H9 (cell line): ENCODE data around the gene RBM15. TPM values are rescaled to one million over a fixed set of nuclear protein-coding genes. Genes with fewer than 3 reads are reported as not detected.

Experiments
- DNase-seq: peaks from one replicate; pipeline ENCODE4 v3.0.0-alpha.2; 2017
- H2AFZ ChIP-seq: one replicate; pipeline ENCODE4 v1.6.1; 2013; ENCODE audit warnings: mild to moderate bottlenecking, low read length, control low read depth, moderate library complexity
- H2AK5ac ChIP-seq: 2 replicates; pipeline ENCODE4 v1.6.1; 2013; ENCODE audit warnings: low read length, control low read depth, mixed read lengths; ENCODE audit not compliant: insufficient read length
- H2BK120ac ChIP-seq: one replicate; pipeline ENCODE4 v1.6.1; 2013; ENCODE audit warnings: low read depth, mild to moderate bottlenecking, low read length, control low read depth, inconsistent platforms; ENCODE audit not compliant: poor library complexity, severe bottlenecking
- H2BK12ac ChIP-seq: 2 replicates; pipeline ENCODE4 v1.6.1; 2013; ENCODE audit warnings: low read length, control low read depth, mixed read lengths, low read depth; ENCODE audit not compliant: insufficient read length
- H2BK15ac ChIP-seq: 2 replicates; pipeline ENCODE4 v1.6.1; 2013; ENCODE audit warnings: low read depth, low read length, control low read depth
- H2BK20ac ChIP-seq: one replicate; pipeline ENCODE4 v1.6.1; 2013; ENCODE audit warnings: low read depth, mild to moderate bottlenecking, low read length, control low read depth, inconsistent platforms; ENCODE audit not compliant: poor library complexity, severe bottlenecking
- H2BK5ac ChIP-seq: 2 replicates; pipeline ENCODE4 v1.6.1; 2013; ENCODE audit warnings: low read length, control low read depth, mixed read lengths; ENCODE audit not compliant: insufficient read length
- H3K14ac ChIP-seq: 2 replicates; pipeline ENCODE4 v1.6.1; 2013; ENCODE audit warnings: low read length, control low read depth; ENCODE audit not compliant: insufficient read depth
- H3K18ac ChIP-seq: 2 replicates; pipeline ENCODE4 v1.6.1; 2013; ENCODE audit warnings: low read depth, mild to moderate bottlenecking, mixed read lengths, low read length, control low read depth; ENCODE audit not compliant: insufficient read length
- H3K23ac ChIP-seq: 2 replicates; pipeline ENCODE4 v1.6.1; 2013; ENCODE audit warnings: low read length, control low read depth, mixed read lengths, low read depth; ENCODE audit not compliant: insufficient read length
- H3K23me2 ChIP-seq: 2 replicates; pipeline ENCODE4 v1.6.1; 2013; ENCODE audit warnings: low read depth, mild to moderate bottlenecking, mixed read lengths, low read length, control low read depth; ENCODE audit not compliant: insufficient read length, poor library complexity, severe bottlenecking
- H3K27ac ChIP-seq: 2 replicates; pipeline ENCODE4 v1.5.1; 2013; ENCODE audit warnings: low read length, control low read depth, mixed read lengths, low read depth; ENCODE audit not compliant: insufficient read length
- H3K27me3 ChIP-seq: 2 replicates; pipeline ENCODE4 v1.6.1; 2013; ENCODE audit warnings: low read length, control low read depth, inconsistent platforms; ENCODE audit not compliant: insufficient read depth
- H3K4ac ChIP-seq: 2 replicates; pipeline ENCODE4 v1.6.1; 2013; ENCODE audit warnings: low read depth, mild to moderate bottlenecking, control low read depth, inconsistent platforms, low read length, moderate library complexity
- H3K4me1 ChIP-seq: 2 replicates; pipeline ENCODE4 v1.6.1; 2013; ENCODE audit warnings: low read length, control low read depth, inconsistent platforms; ENCODE audit not compliant: insufficient read depth
- H3K4me2 ChIP-seq: 2 replicates; pipeline ENCODE4 v1.6.1; 2013; ENCODE audit warnings: low read length, control low read depth, mixed read lengths; ENCODE audit not compliant: insufficient read length, insufficient read depth
- H3K56ac ChIP-seq: 2 replicates; pipeline ENCODE4 v1.6.1; 2013; ENCODE audit warnings: low read depth, mild to moderate bottlenecking, mixed read lengths, low read length, control low read depth; ENCODE audit not compliant: insufficient read length
- H3K79me1 ChIP-seq: 2 replicates; pipeline ENCODE4 v1.6.1; 2013; ENCODE audit warnings: low read depth, mild to moderate bottlenecking, moderate library complexity, low read length, control low read depth, inconsistent platforms; ENCODE audit not compliant: insufficient read depth, poor library complexity, severe bottlenecking
- H3K79me2 ChIP-seq: 2 replicates; pipeline ENCODE4 v1.6.1; 2013; ENCODE audit warnings: low read length, control low read depth, inconsistent platforms; ENCODE audit not compliant: insufficient read depth
- H3K9ac ChIP-seq: 2 replicates; pipeline ENCODE4 v1.6.1; 2013; ENCODE audit warnings: low read length, control low read depth, mixed read lengths; ENCODE audit not compliant: insufficient read length; ENCODE audit errors: extremely low read depth
- H3K9me3 ChIP-seq: one replicate; pipeline ENCODE4 v1.6.1; 2013; ENCODE audit warnings: low read depth, low read length, inconsistent platforms; ENCODE audit not compliant: control insufficient read depth
- H3T11ph ChIP-seq: one replicate; pipeline ENCODE4 v1.6.1; 2013; ENCODE audit warnings: mild to moderate bottlenecking, low read length, control low read depth, inconsistent platforms
- H4K20me1 ChIP-seq: one replicate; pipeline ENCODE4 v1.6.1; 2013; ENCODE audit not compliant: control insufficient read depth, insufficient read length, insufficient read depth
- H4K5ac ChIP-seq: 2 replicates; pipeline ENCODE4 v1.6.1; 2013; ENCODE audit warnings: low read depth, mild to moderate bottlenecking, mixed read lengths, low read length, control low read depth; ENCODE audit not compliant: insufficient read length
- H4K8ac ChIP-seq: replicated peaks from 2 replicates; pipeline ENCODE4 v1.6.1; 2013; ENCODE audit warnings: low read length, control low read depth, mixed read lengths, low read depth; ENCODE audit not compliant: insufficient read length
- H4K91ac ChIP-seq: 2 replicates; pipeline ENCODE4 v1.6.1; 2013; ENCODE audit warnings: low read depth, mild to moderate bottlenecking, moderate library complexity, mixed read lengths, low read length, control low read depth; ENCODE audit not compliant: insufficient read length
- H3K27ac Mint-ChIP-seq, 3 experiments: 2 replicates in 2 of 3; 3 replicates in 1 of 3; pipeline ENCODE4 v1.8.0; 2020 to 2021; ENCODE audit warnings: mixed read lengths in 3 of 3, mild to moderate bottlenecking in 1 of 3, moderate library complexity in 1 of 3
- H3K27me3 Mint-ChIP-seq: 2 replicates; pipeline ENCODE4 v1.8.0; 2021; ENCODE audit warnings: low read depth, mild to moderate bottlenecking, moderate library complexity, mixed read lengths
- H3K36me3 Mint-ChIP-seq, 3 experiments: 2 replicates in 2 of 3; 3 replicates in 1 of 3; pipeline ENCODE4 v1.8.0; 2020 to 2021; ENCODE audit warnings: low read depth in 3 of 3, mixed read lengths in 3 of 3; ENCODE audit not compliant: insufficient read depth in 1 of 3
- H3K4me1 Mint-ChIP-seq, 2 experiments: 2 replicates each; pipeline ENCODE4 v1.8.0; 2020; ENCODE audit warnings: mixed read lengths in 2 of 2
- H3K4me3 Mint-ChIP-seq, 2 experiments: 2 replicates in 1 of 2; 3 replicates in 1 of 2; pipeline ENCODE4 v1.8.0; 2020 to 2021; ENCODE audit warnings: mild to moderate bottlenecking in 2 of 2, mixed read lengths in 2 of 2, moderate library complexity in 1 of 2
- H3K9me3 Mint-ChIP-seq, 2 experiments: 2 replicates in 1 of 2; 3 replicates in 1 of 2; pipeline ENCODE4 v1.8.0; 2020; ENCODE audit warnings: mild to moderate bottlenecking in 2 of 2, mixed read lengths in 2 of 2, moderate library complexity in 1 of 2
- CTCF ChIP-seq: fragments of 200-600 bp; sonication (generic); conservative IDR thresholded peaks from 3 replicates; pipeline ENCODE4 v1.8.0; 2021; ENCODE audit warnings: antibody characterized with exemption, mild to moderate bottlenecking
- WGBS: extraction: QIAGEN DNeasy Blood & Tissue Kit; methylation state at CpG from one replicate; pipeline ENCODE4 v1.1.7; 2013; ENCODE audit warnings: missing lambda C conversion rate, low lambda C conversion rate, mixed read lengths; ENCODE audit not compliant: insufficient read length; ENCODE audit errors: extremely low coverage; 5-methylcytosine and 5-hydroxymethylcytosine counted together
- total RNA-seq: library from RNA; stranded (reverse); gene quantifications from 2 replicates; pipeline ENCODE4 v1.2.1, GENCODE V29; 2021

RBM15 gene
- total RNA-seq, 1 experiment from 2014 or later: 62.0 TPM

- Histone ChIP-seq H4K5ac (no peak overlapping the region), H4K20me1 (no peaks in the 10 kb centered on the region), H3K18ac (no peak overlapping the region), H2BK15ac (no peak overlapping the region), H3K4me2 (no peak overlapping the region), H3K9me3 (no peaks in the 10 kb centered on the region), H3T11ph (no peak overlapping the region), H4K8ac (no peak overlapping the region), H3K23ac (no peak overlapping the region), H2BK5ac (no peak overlapping the region), H3K27ac (no peak overlapping the region), H3K56ac (no peak overlapping the region), H2AFZ (no peak overlapping the region), H4K91ac (no peak overlapping the region), H3K79me2 (no peaks in the 10 kb centered on the region), H3K4ac (no peak overlapping the region), H3K27me3 (no peaks in the 10 kb centered on the region), H3K23me2 (no peaks in the 10 kb centered on the region), H2BK12ac (no peak overlapping the region), H3K79me1 (no peaks in the 10 kb centered on the region), H2BK20ac (no peak overlapping the region), H2AK5ac (no peak overlapping the region), H3K9ac (no peak overlapping the region), H2BK120ac (no peak overlapping the region), H3K14ac (no peak overlapping the region), H3K4me1 (no peaks in the 10 kb centered on the region)
- Mint-ChIP-seq H3K4me3 (no peak overlapping the region), H3K36me3 (no peaks in the 10 kb centered on the region), H3K27me3 (peaks cover 2% of the 10 kb centered on the region; the same call in 1 of the 2 replicates), H3K9me3 (no peaks in the 10 kb centered on the region; a peak in 1 of 5 replicates), H3K4me1 (no peaks in the 10 kb centered on the region), H3K27ac (no peak overlapping the region; a peak in 1 of 7 replicates)
- WGBS: no CpG with 5 or more reads among the region's 4 CpGs
- DNase-seq: no peak
- TF ChIP-seq CTCF: no peak
These were observed 19.6 kb upstream of the RBM15 start for GRCh38 chr1:110319332-110320167.
